CD14-positive monocyte (primary cell): ENCODE measurements around the gene OBSCN. TPM values are rescaled to one million over a fixed set of nuclear protein-coding genes. Genes with fewer than 3 reads are reported as not detected.

Experiments used
- DNase-seq, 3 donors: peaks; one replicate each; pipeline ENCODE4 v3.0.0-alpha.2; 2011 to 2022
- H2AFZ ChIP-seq: 2 replicates; pipeline ENCODE4 v1.6.0; 2012; ENCODE audit warnings: mild to moderate bottlenecking, low read depth, low read length, inconsistent platforms; ENCODE audit not compliant: insufficient read depth, poor library complexity, severe bottlenecking
- H3K27ac ChIP-seq, 2 donors: 1 replicate in 1 of 2; 2 replicates in 1 of 2; pipeline ENCODE4 v1.5.1; 2012 to 2013; ENCODE audit warnings: low read length in 2 of 2, control low read depth in 1 of 2, inconsistent platforms in 1 of 2, low read depth in 1 of 2, mild to moderate bottlenecking in 1 of 2
- H3K27me3 ChIP-seq, 2 donors: one replicate each; pipeline versions ENCODE4 v1.6.0 to v1.6.1; 2011 to 2013; ENCODE audit warnings: low read length in 2 of 2; ENCODE audit not compliant: control insufficient read depth in 2 of 2, insufficient read depth in 2 of 2
- H3K36me3 ChIP-seq, 2 donors: replicated peaks in 1 of 2; 1 replicate in 1 of 2; 2 replicates in 1 of 2; pipeline versions ENCODE4 v1.5.1 to v1.6.1; 2012 to 2013; ENCODE audit warnings: low read length in 2 of 2, control low read depth in 1 of 2, inconsistent platforms in 1 of 2, mild to moderate bottlenecking in 1 of 2; ENCODE audit not compliant: insufficient read depth in 2 of 2, control insufficient read depth in 1 of 2
- H3K4me1 ChIP-seq, 2 donors: 1 replicate in 1 of 2; 2 replicates in 1 of 2; pipeline versions ENCODE4 v1.5.1 to v1.6.1; 2012 to 2013; ENCODE audit warnings: low read length in 2 of 2, control low read depth in 1 of 2, inconsistent platforms in 1 of 2, mild to moderate bottlenecking in 1 of 2, moderate library complexity in 1 of 2; ENCODE audit not compliant: insufficient read depth in 2 of 2, control insufficient read depth in 1 of 2
- H3K4me2 ChIP-seq: replicated peaks from 2 replicates; pipeline ENCODE3; 2012; ENCODE audit warnings: low read length, moderate library complexity, mild to moderate bottlenecking; ENCODE audit not compliant: poor library complexity, severe bottlenecking; ENCODE audit errors: extremely low read depth
- H3K4me3 ChIP-seq, 3 experiments: fragments of 200-600 bp in 1 of 3; sonication (generic) in 1 of 3; replicated peaks in 1 of 3; 1 replicate in 2 of 3; 2 replicates in 1 of 3; pipeline ENCODE4 v1.5.1; 2011 to 2013; ENCODE audit warnings: low read length in 3 of 3, mild to moderate bottlenecking in 3 of 3, control low read depth in 2 of 3, low read depth in 2 of 3, inconsistent platforms in 1 of 3, moderate library complexity in 1 of 3
- H3K79me2 ChIP-seq: 2 replicates; pipeline ENCODE4 v1.6.0; 2012; ENCODE audit warnings: mild to moderate bottlenecking, control low read depth, inconsistent platforms, low read length, moderate library complexity; ENCODE audit not compliant: insufficient read depth
- H3K9ac ChIP-seq: 2 replicates; pipeline ENCODE4 v1.6.0; 2017; ENCODE audit warnings: low read length, mild to moderate bottlenecking; ENCODE audit not compliant: insufficient read depth, poor library complexity, severe bottlenecking
- H3K9me3 ChIP-seq, 2 donors: replicated peaks in 1 of 2; 1 replicate in 1 of 2; 2 replicates in 1 of 2; pipeline versions ENCODE4 v1.5.1 to v1.6.1; 2012 to 2013; ENCODE audit warnings: low read length in 2 of 2, control low read depth in 1 of 2; ENCODE audit not compliant: control insufficient read depth in 1 of 2, insufficient read depth in 1 of 2
- H4K20me1 ChIP-seq: 2 replicates; pipeline ENCODE4 v1.6.0; 2012; ENCODE audit warnings: mild to moderate bottlenecking, low read length, control low read depth, moderate library complexity; ENCODE audit not compliant: insufficient read depth
- H3K27ac Mint-ChIP-seq, 7 donors: one replicate each; pipeline ENCODE4 v1.8.0; 2020; ENCODE audit warnings: mild to moderate bottlenecking in 7 of 7, mixed read lengths in 7 of 7, moderate library complexity in 6 of 7, inconsistent platforms in 2 of 7
- H3K27me3 Mint-ChIP-seq, 3 donors: one replicate each; pipeline ENCODE4 v1.8.0; 2021 to 2022; ENCODE audit warnings: low read depth in 3 of 3, mild to moderate bottlenecking in 3 of 3, mixed read lengths in 3 of 3, moderate library complexity in 3 of 3, inconsistent platforms in 1 of 3
- H3K36me3 Mint-ChIP-seq, 2 donors: one replicate each; pipeline ENCODE4 v1.8.0; 2020; ENCODE audit warnings: mixed read lengths in 2 of 2, inconsistent platforms in 1 of 2, mild to moderate bottlenecking in 1 of 2
- H3K4me1 Mint-ChIP-seq: one replicate; pipeline ENCODE4 v1.8.0; 2020; ENCODE audit warnings: mild to moderate bottlenecking, mixed read lengths
- H3K4me3 Mint-ChIP-seq, 2 donors: one replicate each; pipeline ENCODE4 v1.8.0; 2020; ENCODE audit warnings: mild to moderate bottlenecking in 2 of 2, mixed read lengths in 2 of 2, moderate library complexity in 1 of 2
- H3K9me3 Mint-ChIP-seq, 7 donors: one replicate each; pipeline ENCODE4 v1.8.0; 2020 to 2022; ENCODE audit warnings: mixed read lengths in 7 of 7, mild to moderate bottlenecking in 6 of 7, moderate library complexity in 6 of 7, inconsistent platforms in 2 of 7
- CTCF ChIP-seq: fragments of 200-600 bp; IDR thresholded peaks from one replicate; pipeline ENCODE4 v1.8.0; 2022; ENCODE audit warnings: antibody characterized with exemption, mild to moderate bottlenecking
- WGBS: methylation state at CpG from one replicate; pipeline ENCODE4 v1.1.5; 2013; ENCODE audit warnings: missing lambda C conversion rate; ENCODE audit not compliant: insufficient coverage; 5-methylcytosine and 5-hydroxymethylcytosine counted together
- intact Hi-C, 2 donors: fragments of 100-400 bp; cut with micrococcal nuclease; formaldehyde crosslinking; loops; one replicate each; pipeline versions ENCODE4 v1.15.0 to v1.15.1; 2023
- polyA plus RNA-seq, 3 donors: library from polyadenylated mRNA; depleted of rRNA in 1 of 3; unstranded in 2 of 3; stranded (reverse) in 1 of 3; fragments of 300-500 nt in 2 of 3; fragments of >200 nt in 1 of 3; fragmentation: Illumina TruSeq in 2 of 3; gene quantifications; 1 replicate in 2 of 3; 2 replicates in 1 of 3; pipeline ENCODE4 v1.2.3, GENCODE V29; 2012 to 2021

Gene OBSCN
- polyA plus RNA-seq, 3 donors: 0.57 to 1.5 (median 0.76) TPM

GRCh38 chr1:228270032-228270431 lies 62.2 kb downstream of the OBSCN start:
- no peaks in the 10 kb centered on the region for H3K79me2 ChIP-seq
- no peak overlapping the region for H2AFZ ChIP-seq

GRCh38 chr1:228271701-228272251 lies 63.9 kb downstream of the OBSCN start:
- peaks cover 0 to 5% of the 10 kb centered on the region in 2 donors for H3K36me3 Mint-ChIP-seq
- no peaks in the 10 kb centered on the region for H3K9me3 ChIP-seq
- H3K4me1 Mint-ChIP-seq: peaks cover 14% of the 10 kb centered on the region
- peaks cover 11 to 20% of the 10 kb centered on the region in 2 donors for H3K4me1 ChIP-seq
- no peak for DNase-seq
- peaks cover 4 to 16% (median 13%) of the 10 kb centered on the region in 3 donors for H3K27me3 Mint-ChIP-seq
- no peaks in the 10 kb centered on the region for H3K36me3 ChIP-seq
- no peak overlapping the region for H3K9ac ChIP-seq
- no peak overlapping the region for H3K4me3 Mint-ChIP-seq
- WGBS: 90% methylated on average over 13 of the region's 19 CpGs
- H3K4me3 ChIP-seq: no peak overlapping the region
- no peaks in the 10 kb centered on the region for H3K27me3 ChIP-seq
- no peak overlapping the region for H2AFZ ChIP-seq
- H4K20me1 ChIP-seq: no peaks in the 10 kb centered on the region
- no peak overlapping the region for H3K27ac Mint-ChIP-seq
- TF ChIP-seq CTCF: no peak
- H3K4me2 ChIP-seq: no peak overlapping the region
- peaks cover 0 to 5% (median 0%) of the 10 kb centered on the region in 7 donors for H3K9me3 Mint-ChIP-seq
- no peaks in the 10 kb centered on the region for H3K79me2 ChIP-seq
- H3K27ac ChIP-seq: no peak overlapping the region
- intact Hi-C loops: loop anchor here in 1 of 2 donors (2.0 kb wide), 1 partner anchor 57 kb away; no protein-coding TSS in a partner anchor

More at GRCh38 chr1:228270032-228270431, 62.2 kb downstream of the OBSCN start:
- no peak overlapping the region for H3K4me3 ChIP-seq
- no peak for DNase-seq
- H3K27me3 ChIP-seq: no peaks in the 10 kb centered on the region
- no peaks in the 10 kb centered on the region for H3K36me3 ChIP-seq
- no peaks in the 10 kb centered on the region for H3K9me3 ChIP-seq
- Mint-ChIP-seq H3K27me3 (peaks cover 4 to 11% (median 8%) of the 10 kb centered on the region in 3 donors), H3K4me3 (no peak overlapping the region), H3K36me3 (peaks cover 0 to 5% of the 10 kb centered on the region in 2 donors), H3K4me1 (peaks cover 7% of the 10 kb centered on the region), H3K27ac (no peak overlapping the region), H3K9me3 (peaks cover 0 to 3% (median 0%) of the 10 kb centered on the region in 7 donors)
- no peak overlapping the region for H3K4me2 ChIP-seq
- no CpG with 5 or more reads among the region's 1 CpG for WGBS
- no peak overlapping the region for H3K27ac ChIP-seq
- H3K9ac ChIP-seq: no peak overlapping the region
- no peak for TF ChIP-seq CTCF
- H3K4me1 ChIP-seq: peaks cover 2 to 5% of the 10 kb centered on the region in 2 donors
- intact Hi-C loops: loop anchor here in 1 of 2 donors (2.0 kb wide), 1 partner anchor 55 kb away; no protein-coding TSS in a partner anchor
- H4K20me1 ChIP-seq: no peaks in the 10 kb centered on the region
